Fibroblast of the aortic adventitia (primary cell): ENCODE results near the gene LTK. TPM values are rescaled to one million over a fixed set of nuclear protein-coding genes. Genes with fewer than 3 reads are reported as not detected.

Experiments used
- DNase-seq: peaks from one replicate; pipeline ENCODE4 v3.0.0-alpha.2; 2010; ENCODE audit warnings: low read depth
- H3K4me3 ChIP-seq: 2 replicates; pipeline ENCODE4 v1.5.1; 2011; ENCODE audit warnings: low read depth, mild to moderate bottlenecking, control low read depth, low read length, moderate library complexity
- total RNA-seq: library from RNA; depleted of rRNA; stranded (reverse); fragments of >200 nt; gene quantifications from 2 replicates; pipeline ENCODE4 v1.2.3, GENCODE V29; 2012; ENCODE audit warnings: low replicate concordance
- TF ChIP-seq, protein P1 (sequence below): IDR thresholded peaks from 2 replicates; pipeline ENCODE4 v1.5.1; 2011; ENCODE audit warnings: mild to moderate bottlenecking, low read length, control low read depth, inconsistent platforms; ENCODE audit not compliant: insufficient read depth

Gene LTK
- total RNA-seq, 1 donor = under 0.01 TPM

DNA sequence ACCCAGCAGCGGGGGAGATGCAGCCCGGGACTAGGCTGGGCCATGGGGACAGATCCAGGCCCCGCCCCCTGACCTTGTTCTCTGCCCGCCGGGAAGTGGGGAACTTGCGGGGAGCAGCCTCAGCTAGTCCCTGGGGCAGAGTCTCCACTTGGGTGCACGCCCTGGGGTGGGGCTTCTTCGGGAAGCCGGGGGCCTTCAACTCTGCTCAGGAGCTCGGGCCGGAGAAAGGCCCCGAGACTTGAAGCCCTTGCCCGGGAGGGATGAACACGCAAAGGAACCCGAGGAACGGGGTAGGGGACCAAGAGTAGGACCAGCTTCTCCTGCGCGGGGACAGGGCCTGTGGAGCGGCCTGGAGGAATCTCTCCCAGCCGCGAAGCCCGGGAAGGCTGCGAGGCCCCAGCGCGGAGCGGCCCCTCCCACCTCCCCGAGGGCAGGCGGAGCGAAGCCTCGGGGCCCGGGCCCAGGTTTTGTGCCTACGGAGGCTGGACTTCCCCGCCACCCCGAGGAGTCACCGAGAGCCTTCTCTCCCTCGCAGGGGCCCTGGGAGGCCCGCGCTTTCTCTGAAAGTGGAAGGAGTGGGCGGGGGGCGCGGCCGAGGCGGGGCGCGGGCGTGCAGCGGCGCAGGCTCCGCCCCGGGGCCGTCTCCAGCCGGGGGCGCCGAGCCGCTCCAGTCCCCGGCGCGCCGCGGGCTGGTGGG, 20.3 kb downstream of the LTK start, which contains the start of gene ITPKA:
Gene ITPKA, plus strand, starts transcription at position 670 of the 697 bp plus-strand sequence. CDS start 54 bp downstream, outside the sequence.
- TF ChIP-seq, protein P1, sequence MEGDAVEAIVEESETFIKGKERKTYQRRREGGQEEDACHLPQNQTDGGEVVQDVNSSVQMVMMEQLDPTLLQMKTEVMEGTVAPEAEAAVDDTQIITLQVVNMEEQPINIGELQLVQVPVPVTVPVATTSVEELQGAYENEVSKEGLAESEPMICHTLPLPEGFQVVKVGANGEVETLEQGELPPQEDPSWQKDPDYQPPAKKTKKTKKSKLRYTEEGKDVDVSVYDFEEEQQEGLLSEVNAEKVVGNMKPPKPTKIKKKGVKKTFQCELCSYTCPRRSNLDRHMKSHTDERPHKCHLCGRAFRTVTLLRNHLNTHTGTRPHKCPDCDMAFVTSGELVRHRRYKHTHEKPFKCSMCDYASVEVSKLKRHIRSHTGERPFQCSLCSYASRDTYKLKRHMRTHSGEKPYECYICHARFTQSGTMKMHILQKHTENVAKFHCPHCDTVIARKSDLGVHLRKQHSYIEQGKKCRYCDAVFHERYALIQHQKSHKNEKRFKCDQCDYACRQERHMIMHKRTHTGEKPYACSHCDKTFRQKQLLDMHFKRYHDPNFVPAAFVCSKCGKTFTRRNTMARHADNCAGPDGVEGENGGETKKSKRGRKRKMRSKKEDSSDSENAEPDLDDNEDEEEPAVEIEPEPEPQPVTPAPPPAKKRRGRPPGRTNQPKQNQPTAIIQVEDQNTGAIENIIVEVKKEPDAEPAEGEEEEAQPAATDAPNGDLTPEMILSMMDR = no peak
- peak; percentile 40 for DNase-seq
- peak within 1 kb of the TSS; percentile 64 for H3K4me3 ChIP-seq

DNA sequence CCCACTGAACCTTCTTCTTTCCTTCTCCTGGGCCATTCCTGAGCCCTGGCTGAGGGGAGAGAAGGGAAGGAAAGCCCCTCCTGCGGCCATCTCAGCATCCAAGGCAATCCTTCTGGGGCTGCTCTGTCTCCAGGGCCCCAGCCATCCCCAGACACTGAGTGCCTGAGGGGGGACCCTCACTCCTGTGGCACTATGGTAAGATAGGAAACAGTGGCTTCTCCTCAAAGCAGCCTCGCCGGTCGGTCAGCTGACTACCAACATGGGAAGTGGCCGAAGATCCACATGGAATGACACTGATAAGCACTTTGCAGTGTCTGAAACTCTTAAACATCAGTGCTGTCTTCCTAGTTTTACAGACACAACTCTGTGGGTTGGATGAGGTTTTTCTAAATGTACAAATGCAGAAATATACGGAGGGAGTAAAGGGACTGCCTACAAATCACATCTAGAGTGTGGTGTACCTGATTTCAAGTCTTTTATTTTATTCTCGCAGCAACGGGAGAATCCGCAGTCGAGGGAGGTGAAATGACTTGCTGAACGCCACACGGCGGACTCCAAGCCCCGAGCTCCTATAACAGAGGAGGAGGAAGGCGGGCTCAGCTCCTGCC, 20.9 kb downstream of the LTK start:
- DNase-seq = no peak

DNA sequence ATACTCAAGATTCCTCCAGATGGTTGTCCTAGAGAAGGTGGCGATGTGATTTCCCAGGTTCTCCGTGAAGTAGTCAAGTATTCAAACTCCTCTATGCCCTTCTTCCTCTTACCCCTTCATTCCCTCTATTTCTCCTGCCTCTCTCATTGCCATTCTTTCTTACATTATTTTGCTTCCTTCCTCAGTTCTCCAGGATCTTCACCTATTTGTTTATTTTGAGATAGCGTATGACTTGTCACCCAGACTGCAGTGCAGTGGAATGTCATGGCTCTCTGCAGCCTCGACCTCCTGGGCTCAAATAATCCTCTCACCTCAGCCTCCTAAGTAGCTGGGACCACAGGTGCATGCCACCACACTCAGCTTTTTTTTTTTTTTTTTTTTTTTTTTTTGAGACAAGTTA, 21.7 kb downstream of the LTK start:
- H3K4me3 ChIP-seq = no peak overlapping the region
- DNase-seq = no peak
- TF ChIP-seq, protein P1 = no peak

More for the DNA sequence above, 20.9 kb downstream of the LTK start:
- TF ChIP-seq, protein P1 = no peak
- peak overlapping the region; percentile 64 for H3K4me3 ChIP-seq

DNA sequence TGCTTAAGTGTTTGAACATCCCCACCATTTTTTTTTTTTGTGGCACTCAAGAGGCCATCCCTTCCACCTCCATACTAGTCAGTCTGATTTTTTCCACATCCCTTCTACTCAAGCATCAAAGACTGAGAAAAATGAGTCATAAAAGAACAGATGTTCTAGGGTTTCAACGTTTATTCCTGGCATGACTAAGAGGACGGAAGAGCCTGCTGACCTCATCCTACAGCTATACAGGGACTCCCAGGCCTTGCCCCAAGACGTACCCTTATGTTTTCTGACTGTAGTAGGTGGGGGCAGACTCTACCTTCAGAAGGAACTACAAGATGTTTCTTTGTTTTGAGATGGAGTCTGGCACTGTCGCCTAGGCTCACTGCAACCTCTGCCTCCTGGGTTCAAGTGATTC, 23.3 kb downstream of the LTK start:
- TF ChIP-seq, protein P1 = no peak
- DNase-seq = peak; percentile 94
- H3K4me3 ChIP-seq = no peak overlapping the region

DNA sequence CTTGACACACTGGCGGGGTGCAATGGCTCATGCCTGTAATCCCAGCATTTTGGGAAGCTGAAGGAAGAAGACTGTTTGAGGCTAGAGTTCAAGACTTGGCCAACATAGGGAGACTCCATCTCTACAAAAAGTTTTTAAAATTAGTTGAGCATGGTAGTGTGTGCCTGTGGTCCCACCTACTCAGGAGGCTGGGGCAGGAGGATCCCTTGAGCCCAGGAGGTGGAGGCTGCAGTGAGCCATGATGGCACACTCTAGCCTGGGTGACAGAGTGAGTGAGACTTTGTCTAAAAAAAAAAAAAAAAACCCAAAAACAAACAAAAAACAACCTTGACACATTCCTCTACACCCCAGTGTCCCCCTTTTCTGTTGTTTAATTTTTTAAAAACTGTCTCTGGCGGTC, 24.0 kb downstream of the LTK start:
- DNase-seq = no peak
- TF ChIP-seq, protein P1 = no peak
- H3K4me3 ChIP-seq = no peak overlapping the region

DNA sequence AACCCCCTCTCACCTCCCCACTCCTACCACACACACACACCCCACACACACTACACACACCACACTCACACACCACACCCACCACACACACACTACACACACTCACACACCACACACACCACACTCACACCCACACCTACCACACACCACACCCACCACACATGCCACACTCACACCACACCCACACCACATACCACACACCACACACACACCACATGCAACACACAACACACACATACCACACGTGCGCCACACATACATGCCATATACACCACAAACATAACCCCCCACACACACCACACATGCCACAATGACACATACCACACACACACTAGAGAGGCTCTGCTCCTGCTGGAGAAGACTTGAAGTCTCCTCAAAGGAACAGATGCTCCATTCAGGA, 25.8 kb downstream of the LTK start:
- H3K4me3 ChIP-seq = no peak overlapping the region
- DNase-seq = no peak
- TF ChIP-seq, protein P1 = no peak
